BE2C (cell line): ENCODE measurements around the gene ASB16.

Experiments
- DNase-seq: peaks from one replicate; pipeline ENCODE4 v3.0.0-alpha.2; 2020
- H3K27me3 ChIP-seq: fragments of 250-450 bp; sonication (Bioruptor Pico); 2 replicates; pipeline ENCODE4 v1.5.1; 2020; ENCODE audit warnings: mild to moderate bottlenecking
- H3K36me3 ChIP-seq: fragments of 250-450 bp; sonication (Bioruptor Pico); 2 replicates; pipeline ENCODE4 v1.5.1; 2020; ENCODE audit warnings: mild to moderate bottlenecking
- H3K4me1 ChIP-seq: fragments of 250-450 bp; sonication (Bioruptor Pico); 2 replicates; pipeline ENCODE4 v1.5.1; 2020
- H3K4me3 ChIP-seq: 2 replicates; pipeline ENCODE4 v1.5.1; 2011; ENCODE audit warnings: low read depth, low read length
- H3K9me3 ChIP-seq: fragments of 250-450 bp; sonication (Bioruptor Pico); 2 replicates; pipeline ENCODE4 v1.5.1; 2020
- TF ChIP-seq, protein P1 (sequence below): IDR thresholded peaks from 2 replicates; pipeline ENCODE4 v1.5.1; 2012; ENCODE audit warnings: mild to moderate bottlenecking, low read depth, low read length

Gene ASB16

DNA sequence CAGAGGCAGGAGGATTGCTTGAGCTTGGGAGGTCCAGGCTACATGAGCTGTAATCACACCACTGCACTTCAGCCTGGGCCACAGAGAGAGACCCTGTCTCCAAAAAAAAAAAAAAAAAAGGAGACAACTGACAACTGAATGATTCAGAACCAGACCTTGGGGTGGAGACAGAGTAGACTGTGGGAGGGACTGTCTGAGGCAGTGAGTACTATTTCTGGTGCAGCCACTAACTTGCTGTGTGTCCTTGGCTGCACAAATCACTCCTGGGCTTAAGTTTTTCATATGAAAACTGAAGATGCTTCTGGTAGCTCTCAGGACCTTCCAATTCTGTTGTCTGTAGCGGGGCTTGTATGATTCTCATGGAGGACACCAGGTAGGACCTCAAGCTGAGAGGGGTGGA lies 5.8 kb downstream of the ASB16 start:
- Histone ChIP-seq H3K4me1 (peaks cover 3% of the 10 kb centered on the region; the same call in 1 of the 2 replicates), H3K27me3 (no peaks in the 10 kb centered on the region), H3K4me3 (no peak overlapping the region), H3K9me3 (no peaks in the 10 kb centered on the region), H3K36me3 (no peaks in the 10 kb centered on the region; the same call in none of the 2 replicates)
- TF ChIP-seq, protein P1, sequence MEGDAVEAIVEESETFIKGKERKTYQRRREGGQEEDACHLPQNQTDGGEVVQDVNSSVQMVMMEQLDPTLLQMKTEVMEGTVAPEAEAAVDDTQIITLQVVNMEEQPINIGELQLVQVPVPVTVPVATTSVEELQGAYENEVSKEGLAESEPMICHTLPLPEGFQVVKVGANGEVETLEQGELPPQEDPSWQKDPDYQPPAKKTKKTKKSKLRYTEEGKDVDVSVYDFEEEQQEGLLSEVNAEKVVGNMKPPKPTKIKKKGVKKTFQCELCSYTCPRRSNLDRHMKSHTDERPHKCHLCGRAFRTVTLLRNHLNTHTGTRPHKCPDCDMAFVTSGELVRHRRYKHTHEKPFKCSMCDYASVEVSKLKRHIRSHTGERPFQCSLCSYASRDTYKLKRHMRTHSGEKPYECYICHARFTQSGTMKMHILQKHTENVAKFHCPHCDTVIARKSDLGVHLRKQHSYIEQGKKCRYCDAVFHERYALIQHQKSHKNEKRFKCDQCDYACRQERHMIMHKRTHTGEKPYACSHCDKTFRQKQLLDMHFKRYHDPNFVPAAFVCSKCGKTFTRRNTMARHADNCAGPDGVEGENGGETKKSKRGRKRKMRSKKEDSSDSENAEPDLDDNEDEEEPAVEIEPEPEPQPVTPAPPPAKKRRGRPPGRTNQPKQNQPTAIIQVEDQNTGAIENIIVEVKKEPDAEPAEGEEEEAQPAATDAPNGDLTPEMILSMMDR = no peak
- no peak for DNase-seq

DNA sequence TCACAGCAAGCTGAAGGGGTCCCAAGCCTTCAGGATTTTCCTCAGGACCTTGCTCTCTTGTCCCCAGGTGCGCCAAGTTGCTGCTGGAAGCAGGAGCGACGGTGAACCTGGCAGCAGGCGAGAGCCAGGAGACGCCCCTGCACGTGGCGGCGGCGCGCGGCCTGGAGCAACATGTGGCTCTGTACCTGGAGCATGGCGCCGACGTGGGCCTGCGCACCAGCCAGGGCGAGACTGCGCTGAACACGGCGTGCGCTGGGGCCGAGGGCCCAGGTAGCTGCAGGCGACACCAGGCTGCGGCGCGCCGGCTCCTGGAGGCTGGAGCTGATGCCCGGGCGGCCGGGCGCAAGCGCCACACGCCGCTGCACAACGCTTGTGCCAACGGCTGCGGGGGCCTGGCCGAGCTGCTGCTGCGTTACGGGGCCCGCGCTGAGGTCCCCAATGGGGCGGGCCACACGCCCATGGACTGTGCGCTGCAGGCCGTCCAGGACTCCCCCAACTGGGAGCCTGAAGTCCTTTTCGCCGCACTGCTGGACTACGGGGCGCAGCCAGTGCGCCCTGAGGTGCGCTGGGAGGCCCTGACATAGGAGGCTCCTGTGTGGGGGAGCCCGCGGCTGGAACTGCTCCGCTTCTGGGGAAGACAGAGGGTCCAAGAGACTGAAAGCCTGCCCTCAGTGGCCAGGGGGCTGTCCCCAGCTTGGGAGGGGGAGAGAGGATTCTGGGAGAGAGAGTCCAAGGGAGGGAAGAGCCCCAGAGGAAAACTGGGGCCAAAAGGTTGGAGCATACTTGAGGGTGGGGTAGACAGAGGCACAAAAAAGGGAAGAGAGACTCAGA lies 6.4 kb downstream of the ASB16 start:
- Histone ChIP-seq H3K4me3 (no peak overlapping the region), H3K9me3 (no peaks in the 10 kb centered on the region), H3K27me3 (no peaks in the 10 kb centered on the region), H3K4me1 (peaks cover 3% of the 10 kb centered on the region; the same call in 1 of the 2 replicates), H3K36me3 (peaks cover 4% of the 10 kb centered on the region)
- no peak for DNase-seq
- TF ChIP-seq, protein P1 = no peak

DNA sequence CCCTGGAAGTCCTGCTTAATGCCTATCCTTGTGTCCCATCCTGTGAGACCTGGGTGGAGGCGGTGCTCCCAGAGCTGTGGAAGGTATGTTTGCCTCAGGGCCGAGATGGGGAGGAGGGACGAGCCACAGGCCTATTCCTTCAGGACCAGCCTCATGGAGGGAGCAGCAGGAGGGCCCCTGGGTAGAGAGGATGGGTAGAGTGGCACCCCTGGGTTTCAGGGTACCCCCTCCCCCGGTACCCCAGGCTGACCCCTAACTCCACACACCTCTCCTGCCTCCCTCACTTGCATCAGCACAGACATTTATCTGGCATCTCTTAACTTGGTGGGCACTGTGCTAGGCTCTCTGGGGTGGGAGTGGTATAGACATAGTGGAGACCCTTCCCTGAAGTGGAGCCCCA lies 7.1 kb downstream of the ASB16 start:
- TF ChIP-seq, protein P1 = no peak
- no peaks in the 10 kb centered on the region for H3K9me3 ChIP-seq
- no peak overlapping the region for H3K4me3 ChIP-seq
- peaks cover 3% of the 10 kb centered on the region; the same call in 1 of the 2 replicates for H3K4me1 ChIP-seq
- DNase-seq = no peak
- no peaks in the 10 kb centered on the region for H3K27me3 ChIP-seq
- H3K36me3 ChIP-seq = peaks cover 9% of the 10 kb centered on the region

DNA sequence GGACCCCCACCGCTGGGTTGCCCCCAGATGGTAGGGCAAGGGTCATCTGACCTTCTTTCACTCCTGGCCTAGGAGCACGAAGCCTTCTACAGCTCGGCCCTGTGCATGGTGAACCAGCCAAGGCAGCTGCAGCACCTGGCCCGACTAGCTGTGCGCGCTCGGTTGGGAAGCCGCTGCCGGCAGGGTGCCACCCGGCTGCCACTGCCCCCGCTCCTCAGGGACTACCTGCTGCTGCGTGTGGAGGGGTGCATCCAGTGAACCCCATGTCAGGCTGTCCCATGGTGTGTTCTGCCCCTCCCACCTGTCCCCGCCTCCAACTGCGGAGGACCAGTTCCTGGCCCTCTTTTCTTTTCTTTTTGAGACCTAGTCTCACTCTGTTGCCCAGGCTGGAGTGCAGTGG lies 7.6 kb downstream of the ASB16 start:
- TF ChIP-seq, protein P1 = no peak
- H3K36me3 ChIP-seq = peaks cover 9% of the 10 kb centered on the region
- H3K27me3 ChIP-seq = no peaks in the 10 kb centered on the region
- no peaks in the 10 kb centered on the region for H3K9me3 ChIP-seq
- H3K4me3 ChIP-seq = no peak overlapping the region
- H3K4me1 ChIP-seq = peaks cover 3% of the 10 kb centered on the region; the same call in 1 of the 2 replicates
- DNase-seq = no peak

DNA sequence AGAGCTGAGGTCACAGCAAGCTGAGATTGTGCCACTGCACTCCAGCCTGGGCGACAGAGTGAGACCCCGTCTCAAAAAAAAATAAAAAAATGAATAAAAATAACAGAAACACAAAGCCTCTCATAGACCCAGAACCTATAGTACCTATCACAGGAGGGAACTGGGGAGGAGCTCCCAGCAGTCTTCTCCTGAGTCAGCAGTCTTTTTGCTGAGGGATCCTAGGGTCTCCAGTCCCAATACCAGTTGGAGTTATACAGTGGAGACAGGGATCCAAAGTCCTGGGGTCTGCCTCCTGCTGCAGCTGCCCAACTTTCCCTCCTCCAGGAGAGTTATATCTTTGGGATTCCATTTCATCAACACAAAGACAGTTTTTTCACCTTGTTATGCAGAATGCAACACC lies 12.5 kb downstream of the ASB16 start:
- TF ChIP-seq, protein P1 = no peak
- Histone ChIP-seq H3K4me3 (no peak overlapping the region), H3K9me3 (no peaks in the 10 kb centered on the region), H3K36me3 (peaks cover 9% of the 10 kb centered on the region), H3K4me1 (no peaks in the 10 kb centered on the region), H3K27me3 (no peaks in the 10 kb centered on the region)
- DNase-seq = no peak

DNA sequence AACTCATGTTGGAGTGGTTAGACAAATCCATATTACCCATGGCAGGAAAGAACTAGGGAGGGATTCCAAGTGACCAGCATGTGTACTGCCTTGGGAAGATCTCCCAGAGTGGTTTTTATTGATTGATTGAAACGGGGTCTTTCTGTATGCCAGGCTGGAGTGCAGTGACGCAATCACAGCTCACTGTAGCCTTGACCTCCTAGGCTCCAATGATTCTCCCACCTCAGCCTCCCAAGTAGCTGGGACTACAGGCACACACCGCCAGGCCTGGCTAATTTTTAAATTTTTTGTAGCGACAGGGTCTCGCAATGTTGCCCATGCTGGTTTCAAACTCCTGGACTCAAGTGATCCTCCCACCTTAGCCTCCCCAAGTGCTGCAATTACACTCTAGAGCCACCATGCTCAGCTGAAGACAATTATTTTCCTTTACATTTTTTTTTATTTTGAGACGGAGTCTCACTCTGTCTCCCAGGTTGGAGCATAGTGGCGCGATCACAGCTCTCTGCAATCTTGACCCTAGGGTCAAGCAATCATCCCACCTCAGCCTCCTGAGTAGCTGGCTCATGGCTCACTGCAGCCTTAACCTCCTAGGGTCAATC lies 13.8 kb downstream of the ASB16 start:
- no peaks in the 10 kb centered on the region for H3K9me3 ChIP-seq
- H3K36me3 ChIP-seq = peaks cover 9% of the 10 kb centered on the region; the same call in 1 of the 2 replicates
- TF ChIP-seq, protein P1 = no peak
- no peaks in the 10 kb centered on the region for H3K27me3 ChIP-seq
- no peak overlapping the region for H3K4me3 ChIP-seq
- no peaks in the 10 kb centered on the region for H3K4me1 ChIP-seq
- DNase-seq = no peak
